Mammary epithelial cell (primary cell): ENCODE results near the gene PCDHGA12.
"Not testable (repeated sequence)": the region's sequence is repeated elsewhere in the genome, so short reads cannot be mapped to it uniquely, and the experiment has no call there.

ENCODE experiments used
- EZH2 ChIP-seq: IDR thresholded peaks from 2 replicates; pipeline ENCODE4 v1.6.1; 2012; ENCODE audit warnings: low read length, inconsistent platforms, borderline replicate concordance
- TF ChIP-seq, protein P1 (sequence below), 2 donors: IDR thresholded peaks in 1 of 2; conservative IDR thresholded peaks in 1 of 2; 2 replicates each; pipeline ENCODE4 v1.5.1; 2011 to 2012; ENCODE audit warnings: inconsistent platforms in 2 of 2, low read length in 2 of 2, mild to moderate bottlenecking in 2 of 2, control low read depth in 1 of 2, low read depth in 1 of 2; ENCODE audit not compliant: insufficient read depth in 1 of 2; ENCODE audit errors: extremely low read depth in 1 of 2

GRCh38 chr5:141415275-141415618 lies 15.1 kb upstream of the PCDHGA12 start:
- TF ChIP-seq, protein P1, sequence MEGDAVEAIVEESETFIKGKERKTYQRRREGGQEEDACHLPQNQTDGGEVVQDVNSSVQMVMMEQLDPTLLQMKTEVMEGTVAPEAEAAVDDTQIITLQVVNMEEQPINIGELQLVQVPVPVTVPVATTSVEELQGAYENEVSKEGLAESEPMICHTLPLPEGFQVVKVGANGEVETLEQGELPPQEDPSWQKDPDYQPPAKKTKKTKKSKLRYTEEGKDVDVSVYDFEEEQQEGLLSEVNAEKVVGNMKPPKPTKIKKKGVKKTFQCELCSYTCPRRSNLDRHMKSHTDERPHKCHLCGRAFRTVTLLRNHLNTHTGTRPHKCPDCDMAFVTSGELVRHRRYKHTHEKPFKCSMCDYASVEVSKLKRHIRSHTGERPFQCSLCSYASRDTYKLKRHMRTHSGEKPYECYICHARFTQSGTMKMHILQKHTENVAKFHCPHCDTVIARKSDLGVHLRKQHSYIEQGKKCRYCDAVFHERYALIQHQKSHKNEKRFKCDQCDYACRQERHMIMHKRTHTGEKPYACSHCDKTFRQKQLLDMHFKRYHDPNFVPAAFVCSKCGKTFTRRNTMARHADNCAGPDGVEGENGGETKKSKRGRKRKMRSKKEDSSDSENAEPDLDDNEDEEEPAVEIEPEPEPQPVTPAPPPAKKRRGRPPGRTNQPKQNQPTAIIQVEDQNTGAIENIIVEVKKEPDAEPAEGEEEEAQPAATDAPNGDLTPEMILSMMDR (conservative IDR thresholded peaks at IDR 0.05 in 1 of 2, IDR thresholded peaks at IDR 0.05 in 1 of 2; ENCODE audit: extremely low read depth in 1 of 2, insufficient read depth in 1 of 2, low read depth in 1 of 2, low read length in 2 of 2): not testable (repeated sequence)
- not testable (repeated sequence) for TF ChIP-seq EZH2
